CD4-positive, alpha-beta T cell (primary cell): ENCODE data around the gene ERN1. TPM values are rescaled to one million over a fixed set of nuclear protein-coding genes. Genes with fewer than 3 reads are reported as not detected.

Experiments
- ATAC-seq: fragments of 200-7000 bp; cut with Tn5 transposase; one replicate; pipeline ENCODE4 v1.10.0; 2022; ENCODE audit warnings: mild to moderate bottlenecking; ENCODE audit not compliant: poor library complexity
- CTCF ChIA-PET: fragments of 350-600 bp; sonication (Branson Sonifier 250); formaldehyde crosslinking; loops from one replicate; lab custom pipeline; 2021; ENCODE audit warnings: antibody characterized with exemption, inconsistent platforms; lab: Charles Lee
- POLR2A ChIA-PET: fragments of 350-600 bp; sonication (Branson Sonifier 250); formaldehyde crosslinking; loops from one replicate; lab custom pipeline; 2021; ENCODE audit warnings: antibody characterized with exemption, inconsistent platforms; lab: Charles Lee
- DNase-seq, 14 experiments: peaks; one replicate each; pipeline ENCODE4 v3.0.0-alpha.2; 2013 to 2020; ENCODE audit warnings: mixed read lengths in 2 of 14
- H3K27ac ChIP-seq, 2 donors: one replicate each; pipeline versions ENCODE4 v1.5.1 to v1.7.0; 2013; ENCODE audit warnings: low read length in 2 of 2, low read depth in 1 of 2, mild to moderate bottlenecking in 1 of 2
- H3K27me3 ChIP-seq, 2 experiments: 1 replicate in 1 of 2; 2 replicates in 1 of 2; pipeline versions ENCODE4 v1.6.1 to v1.7.0; 2013; ENCODE audit warnings: low read length in 2 of 2, control low read depth in 1 of 2, mild to moderate bottlenecking in 1 of 2, moderate library complexity in 1 of 2; ENCODE audit not compliant: insufficient read depth in 2 of 2, control insufficient read depth in 1 of 2
- H3K36me3 ChIP-seq: one replicate; pipeline ENCODE4 v1.6.1; 2013; ENCODE audit warnings: low read length, control low read depth; ENCODE audit not compliant: insufficient read depth
- H3K4me1 ChIP-seq: one replicate; pipeline ENCODE4 v1.6.1; 2013; ENCODE audit warnings: low read length, control low read depth; ENCODE audit not compliant: insufficient read depth
- H3K4me3 ChIP-seq: one replicate; pipeline ENCODE4 v1.5.1; 2013; ENCODE audit warnings: mild to moderate bottlenecking, low read length, moderate library complexity
- H3K9me3 ChIP-seq, 2 experiments: 1 replicate in 1 of 2; 2 replicates in 1 of 2; pipeline versions ENCODE4 v1.6.1 to v1.7.0; 2013; ENCODE audit warnings: low read length in 2 of 2, mild to moderate bottlenecking in 2 of 2, control low read depth in 1 of 2, moderate library complexity in 1 of 2; ENCODE audit not compliant: control insufficient read depth in 1 of 2, insufficient read depth in 1 of 2
- H3K27ac Mint-ChIP-seq: one replicate; pipeline ENCODE4 v1.8.0; 2020; ENCODE audit warnings: mixed read lengths
- H3K27me3 Mint-ChIP-seq: one replicate; pipeline ENCODE4 v1.8.0; 2021; ENCODE audit warnings: mixed read lengths
- H3K36me3 Mint-ChIP-seq: one replicate; pipeline ENCODE4 v1.8.0; 2021; ENCODE audit warnings: low read depth, mixed read lengths
- H3K4me1 Mint-ChIP-seq: one replicate; pipeline ENCODE4 v1.8.0; 2021; ENCODE audit warnings: low read depth, mixed read lengths
- H3K4me3 Mint-ChIP-seq: one replicate; pipeline ENCODE4 v1.8.0; 2020; ENCODE audit warnings: mild to moderate bottlenecking, mixed read lengths
- H3K9me3 Mint-ChIP-seq: one replicate; pipeline ENCODE4 v1.8.0; 2020; ENCODE audit warnings: mixed read lengths
- intact Hi-C, 2 experiments: fragments of 100-400 bp; cut with DNase I in 1 of 2; cut with micrococcal nuclease in 1 of 2; formaldehyde crosslinking; loops; one replicate each; pipeline versions ENCODE4 v1.15.1 to v1.9.0; 2023 to 2025; cut with DNase I, micrococcal nuclease
- total RNA-seq, 174 experiments: library from RNA in 2 of 174; stranded (reverse) in 2 of 174; gene quantifications; one replicate each; pipeline ENCODE4 v1.2.3 and lab custom pipeline; 2021 to 2026
- TF ChIP-seq, protein P1 (sequence below): fragments of 200-600 bp; IDR thresholded peaks from one replicate; pipeline ENCODE4 v1.8.0; 2022; ENCODE audit warnings: antibody characterized with exemption, mild to moderate bottlenecking

Gene ERN1
- total RNA-seq, 2 experiments from 2014 or later, result 62.7 to 67.8 TPM

DNA sequence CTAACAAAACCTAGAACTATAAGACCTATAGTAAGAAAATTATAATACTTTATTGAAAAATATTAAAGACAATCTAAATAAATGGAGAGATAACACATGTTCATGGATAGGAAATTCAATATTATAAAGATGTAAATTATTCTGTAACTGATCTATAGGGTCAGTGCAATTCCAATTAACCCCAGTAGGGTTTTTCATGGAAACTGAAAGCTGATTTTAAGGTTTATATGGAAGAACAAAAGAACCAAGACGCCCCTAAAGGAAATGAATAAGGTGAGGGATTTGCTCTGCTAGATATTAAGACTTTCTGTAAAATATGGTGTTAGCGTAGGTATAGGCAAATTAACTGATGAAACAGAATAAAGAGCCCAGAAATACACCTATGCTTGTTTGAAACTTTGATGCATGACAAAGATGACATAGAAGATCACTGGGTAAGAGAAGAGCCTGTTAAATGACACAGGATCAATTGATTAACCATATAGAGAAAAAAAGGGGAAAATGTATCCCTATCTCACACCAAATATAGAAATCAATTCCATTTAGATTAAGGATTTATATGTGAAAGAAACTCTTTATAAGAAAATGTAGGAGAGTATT is 112.5 kb downstream of the ERN1 start:
- Histone ChIP-seq H3K4me3 (peak overlapping the region; percentile 97), H3K9me3 (no peaks in the 10 kb centered on the region), H3K4me1 (peaks cover 60% of the 10 kb centered on the region), H3K27me3 (no peaks in the 10 kb centered on the region), H3K36me3 (peaks cover 8% of the 10 kb centered on the region), H3K27ac (peak overlapping the region; percentile 98 to 99)
- POLR2A ChIA-PET, result interaction anchor here (0.7 to 8.0 kb wide), 14 partner anchors 8 to 321 kb away, joined by 3 to 156 read pairs (median 6); partner anchors contain the start of genes DDX42 and PRR29
- Mint-ChIP-seq H3K4me3 (peak overlapping the region; percentile 91), H3K4me1 (peaks cover 81% of the 10 kb centered on the region), H3K36me3 (peaks cover 52% of the 10 kb centered on the region), H3K27me3 (no peaks in the 10 kb centered on the region), H3K9me3 (no peaks in the 10 kb centered on the region), H3K27ac (peak overlapping the region; percentile 100)
- peak in 2 of 14 experiments; percentile 52 to 54 for DNase-seq
- TF ChIP-seq, protein P1, sequence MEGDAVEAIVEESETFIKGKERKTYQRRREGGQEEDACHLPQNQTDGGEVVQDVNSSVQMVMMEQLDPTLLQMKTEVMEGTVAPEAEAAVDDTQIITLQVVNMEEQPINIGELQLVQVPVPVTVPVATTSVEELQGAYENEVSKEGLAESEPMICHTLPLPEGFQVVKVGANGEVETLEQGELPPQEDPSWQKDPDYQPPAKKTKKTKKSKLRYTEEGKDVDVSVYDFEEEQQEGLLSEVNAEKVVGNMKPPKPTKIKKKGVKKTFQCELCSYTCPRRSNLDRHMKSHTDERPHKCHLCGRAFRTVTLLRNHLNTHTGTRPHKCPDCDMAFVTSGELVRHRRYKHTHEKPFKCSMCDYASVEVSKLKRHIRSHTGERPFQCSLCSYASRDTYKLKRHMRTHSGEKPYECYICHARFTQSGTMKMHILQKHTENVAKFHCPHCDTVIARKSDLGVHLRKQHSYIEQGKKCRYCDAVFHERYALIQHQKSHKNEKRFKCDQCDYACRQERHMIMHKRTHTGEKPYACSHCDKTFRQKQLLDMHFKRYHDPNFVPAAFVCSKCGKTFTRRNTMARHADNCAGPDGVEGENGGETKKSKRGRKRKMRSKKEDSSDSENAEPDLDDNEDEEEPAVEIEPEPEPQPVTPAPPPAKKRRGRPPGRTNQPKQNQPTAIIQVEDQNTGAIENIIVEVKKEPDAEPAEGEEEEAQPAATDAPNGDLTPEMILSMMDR, result peak; percentile 38
- CTCF ChIA-PET, result interaction anchor here (1.1 to 3.5 kb wide), 13 partner anchors 10 to 128 kb away, joined by 3 to 93 read pairs (median 6); partner anchors contain the start of genes ERN1, GH1 and PRR29
- no peak for ATAC-seq
- intact Hi-C loops, result loop anchor here in 1 of 2 experiments (2.0 kb wide), 1 partner anchor 19 kb away; the partner anchor contains the start of gene PRR29

DNA sequence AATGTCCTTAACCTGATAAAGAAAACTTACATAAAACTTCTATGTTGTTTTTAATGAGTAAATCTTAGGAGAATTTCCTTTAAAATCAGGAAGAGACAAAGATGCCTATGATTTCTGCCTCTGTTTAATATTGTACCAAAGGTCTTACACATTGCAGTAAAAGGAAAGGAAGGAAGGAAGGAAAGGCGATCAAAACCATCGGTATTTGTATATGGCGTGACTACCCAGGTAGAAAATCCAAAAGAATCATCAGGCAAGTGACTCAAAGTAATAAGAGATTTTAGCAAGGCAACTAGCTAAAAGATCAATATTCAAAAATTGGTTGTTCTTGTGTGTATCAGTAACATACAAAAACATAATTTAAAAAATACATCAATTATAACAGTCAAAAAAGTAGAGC is 113.0 kb downstream of the ERN1 start:
- intact Hi-C loops, result loop anchor here (1.0 to 2.0 kb wide), 2 partner anchors 8 to 18 kb away; partner anchors contain the start of gene PRR29 (in 1 of the 2)
- no peak for ATAC-seq

DNA sequence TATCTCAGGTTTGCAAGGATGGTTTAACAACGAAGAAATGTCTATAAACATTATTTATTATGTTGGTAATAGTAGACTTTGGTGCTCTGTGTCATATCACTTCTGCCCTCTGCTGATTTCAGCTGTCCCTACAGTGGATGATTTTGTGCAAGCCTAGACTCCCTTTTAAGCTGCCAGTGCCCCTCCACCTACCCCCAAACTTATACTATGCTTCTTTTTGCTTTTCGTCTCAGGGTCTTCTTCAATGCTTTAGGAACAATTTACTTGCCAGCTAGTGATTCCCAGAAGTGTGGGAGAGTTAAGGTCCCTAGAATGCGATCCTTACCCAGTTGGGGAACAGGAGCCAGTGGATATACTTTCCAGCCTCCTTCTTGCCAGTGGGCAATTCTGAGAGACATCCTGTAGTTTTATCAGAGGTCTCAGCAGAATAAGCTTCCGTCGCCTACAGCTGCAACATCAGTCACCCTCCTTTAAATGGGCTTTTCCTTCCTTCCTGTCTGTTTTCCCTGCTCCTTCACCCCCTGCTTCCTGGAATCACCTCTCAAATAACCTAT is 113.6 kb downstream of the ERN1 start:
- POLR2A ChIA-PET, result interaction anchor here (0.8 to 8.0 kb wide), 12 partner anchors 9 to 320 kb away, joined by 3 to 156 read pairs (median 8); partner anchors contain the start of genes LIMD2 and PRR29
- peaks cover 19% of the 10 kb centered on the region for H3K36me3 ChIP-seq
- Mint-ChIP-seq H3K27me3 (no peaks in the 10 kb centered on the region), H3K4me1 (peaks cover 82% of the 10 kb centered on the region), H3K36me3 (peaks cover 62% of the 10 kb centered on the region), H3K4me3 (peak overlapping the region; percentile 87), H3K9me3 (no peaks in the 10 kb centered on the region), H3K27ac (peak overlapping the region; percentile 100)
- CTCF ChIA-PET, result interaction anchor here (0.8 to 3.5 kb wide), 14 partner anchors 10 to 130 kb away, joined by 3 to 93 read pairs (median 6); partner anchors contain the start of genes ERN1, GH1 and PRR29
- ATAC-seq (no peak), DNase-seq (peak in 3 of 14 experiments; percentile 47 to 59 (median 52))
- no peaks in the 10 kb centered on the region for H3K9me3 ChIP-seq
- TF ChIP-seq, protein P1, result no peak
- intact Hi-C loops, result loop anchor here (1.0 to 2.0 kb wide), 2 partner anchors 9 to 18 kb away; partner anchors contain the start of gene PRR29 (in 1 of the 2)
- H3K4me1 ChIP-seq, result peaks cover 56% of the 10 kb centered on the region
- H3K27ac ChIP-seq, result peak overlapping the region; percentile 98 to 99
- no peaks in the 10 kb centered on the region for H3K27me3 ChIP-seq
- H3K4me3 ChIP-seq, result peak overlapping the region; percentile 97

More for the DNA sequence above, 113.0 kb downstream of the ERN1 start:
- Histone ChIP-seq H3K27ac (peak overlapping the region; percentile 98 to 99), H3K9me3 (no peaks in the 10 kb centered on the region), H3K27me3 (no peaks in the 10 kb centered on the region), H3K36me3 (peaks cover 13% of the 10 kb centered on the region), H3K4me1 (peaks cover 59% of the 10 kb centered on the region), H3K4me3 (peak overlapping the region; percentile 97)
- peak overlapping the region; percentile 87 for H3K4me3 Mint-ChIP-seq
- H3K27me3 Mint-ChIP-seq, result no peaks in the 10 kb centered on the region
- peaks cover 78% of the 10 kb centered on the region for H3K4me1 Mint-ChIP-seq
- no peaks in the 10 kb centered on the region for H3K9me3 Mint-ChIP-seq
- ChIA-PET POLR2A (interaction anchor here (0.7 to 8.0 kb wide), 13 partner anchors 9 to 321 kb away, joined by 3 to 156 read pairs (median 7); partner anchors contain the start of genes DDX42, LIMD2 and PRR29), CTCF (interaction anchor here (0.8 to 3.5 kb wide), 14 partner anchors 10 to 129 kb away, joined by 3 to 93 read pairs (median 6); partner anchors contain the start of genes ERN1, GH1 and PRR29)
- TF ChIP-seq, protein P1, result no peak
- DNase-seq, result no peak
- H3K27ac Mint-ChIP-seq, result peak overlapping the region; percentile 100
- H3K36me3 Mint-ChIP-seq, result peaks cover 56% of the 10 kb centered on the region
